ENCODE results near the gene NUP160.
"Not testable (repeated sequence)": the region's sequence is repeated elsewhere in the genome, so short reads cannot be mapped to it uniquely, and the experiment has no call there.

Gene NUP160

DNA sequence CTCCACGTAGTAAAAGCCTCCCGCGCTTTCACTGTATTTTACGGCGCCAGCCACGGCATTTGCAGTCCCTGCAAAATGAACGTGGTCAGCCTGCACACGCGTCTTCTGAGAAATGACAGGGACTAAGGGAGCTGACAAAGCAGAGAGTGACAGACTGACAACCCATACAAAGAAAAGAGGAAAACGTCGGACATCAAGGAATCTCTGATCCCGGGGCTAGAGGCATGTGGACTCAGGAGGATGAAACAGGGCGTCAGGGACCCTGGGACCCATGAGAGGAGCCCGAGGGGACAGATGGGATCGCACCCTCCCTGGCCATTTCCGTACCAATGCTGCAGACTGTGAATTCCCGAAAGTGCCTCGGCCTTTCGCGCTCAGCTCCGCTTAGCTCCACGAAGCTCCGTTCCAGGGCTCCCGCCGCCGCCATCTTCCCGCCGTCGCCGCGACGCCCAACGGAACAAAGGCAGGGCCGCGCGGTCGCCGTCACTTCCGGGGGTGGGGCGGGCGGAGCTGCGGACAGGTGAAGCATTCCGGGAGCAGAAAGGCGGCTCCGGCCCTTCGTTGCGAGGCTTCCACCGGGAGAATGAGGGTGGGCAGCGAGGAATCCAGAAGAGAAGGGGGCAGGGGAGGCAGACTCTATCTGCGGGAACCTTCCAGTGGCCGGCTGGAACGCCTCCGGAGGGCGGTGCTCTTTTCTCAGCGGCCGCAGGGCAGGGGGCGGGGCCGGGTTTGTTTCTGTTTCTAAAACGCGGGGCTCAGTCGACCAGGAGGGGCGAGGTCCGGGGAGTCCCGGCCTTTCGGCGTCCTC is at the start of gene NUP160:
Gene NUP160, minus strand, starts transcription at position 459 of the 808 bp plus-strand sequence. Its CDS starts 32 bp downstream, at position 427.
- peak; percentile 74 to 88 (median 84) for DNase-seq (ENCODE audit: low read depth in 4 of 4, low spot score in 1 of 4)

DNA sequence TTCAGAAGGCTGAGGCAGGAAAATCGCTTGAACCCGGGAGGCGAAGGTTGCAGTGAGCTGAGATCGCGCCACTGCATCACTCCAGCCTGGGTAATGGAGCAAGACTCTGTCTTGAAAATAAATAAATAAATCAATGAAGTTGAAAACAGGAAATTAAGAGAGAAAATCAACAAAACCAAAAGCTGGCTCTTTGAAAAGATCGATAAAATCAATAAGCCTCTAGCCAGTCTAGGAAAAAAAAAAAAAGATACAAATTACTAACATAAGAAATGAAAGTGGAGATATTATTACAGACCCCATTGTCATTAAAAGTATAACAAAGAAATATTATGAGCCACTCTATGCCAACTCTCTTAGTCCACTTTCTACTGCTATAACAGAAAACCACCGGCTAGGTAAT is 48.0 kb upstream of the NUP160 start:
- no peak for DNase-seq (ENCODE audit: low read depth in 4 of 4, low spot score in 1 of 4)

DNA sequence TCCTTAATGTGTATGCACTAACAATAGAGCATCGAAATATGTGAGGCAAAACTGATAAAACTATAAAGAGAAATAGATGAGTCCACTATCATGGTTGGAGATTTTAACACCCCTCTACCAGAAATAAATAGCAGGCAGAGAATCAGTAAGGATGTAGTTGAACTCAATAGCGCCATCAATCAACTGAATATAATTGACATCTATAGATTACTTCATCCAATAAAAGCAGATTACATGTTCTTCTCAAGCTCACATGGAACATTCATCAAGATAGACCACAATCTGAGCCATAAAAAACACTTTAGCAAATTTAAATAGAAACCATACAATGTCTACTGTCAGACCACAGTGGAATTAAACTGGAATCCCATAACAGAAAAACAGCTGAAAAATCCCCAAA is 46.9 kb upstream of the NUP160 start:
- no peak for DNase-seq (ENCODE audit: low read depth in 4 of 4, low spot score in 1 of 4)

- DNase-seq (ENCODE audit: low read depth in 4 of 4, low spot score in 1 of 4): not testable (repeated sequence)
Observed at GRCh38 chr11:47892546-47893276, 44.6 kb upstream of the NUP160 start.

DNA sequence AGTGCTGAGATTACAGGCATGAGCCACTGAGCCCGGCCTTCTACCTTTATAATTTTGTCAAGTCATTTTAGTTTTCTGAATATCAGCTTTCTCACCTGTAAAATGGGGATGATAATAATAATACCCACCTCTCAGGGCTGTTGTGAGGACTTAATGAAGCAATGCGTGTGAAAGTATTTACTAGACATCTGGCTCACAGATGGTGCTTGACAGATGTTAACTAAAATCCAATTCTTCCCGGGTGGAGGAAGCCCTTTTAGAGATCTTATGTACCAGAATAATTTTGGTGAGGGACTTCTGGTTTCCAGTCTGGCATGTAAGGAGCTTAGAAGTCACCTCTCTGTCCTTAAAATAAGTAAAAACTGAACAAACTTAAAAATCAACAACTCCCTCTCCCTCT is 43.7 kb upstream of the NUP160 start:
- DNase-seq (ENCODE audit: low read depth in 4 of 4, low spot score in 1 of 4): no peak

DNA sequence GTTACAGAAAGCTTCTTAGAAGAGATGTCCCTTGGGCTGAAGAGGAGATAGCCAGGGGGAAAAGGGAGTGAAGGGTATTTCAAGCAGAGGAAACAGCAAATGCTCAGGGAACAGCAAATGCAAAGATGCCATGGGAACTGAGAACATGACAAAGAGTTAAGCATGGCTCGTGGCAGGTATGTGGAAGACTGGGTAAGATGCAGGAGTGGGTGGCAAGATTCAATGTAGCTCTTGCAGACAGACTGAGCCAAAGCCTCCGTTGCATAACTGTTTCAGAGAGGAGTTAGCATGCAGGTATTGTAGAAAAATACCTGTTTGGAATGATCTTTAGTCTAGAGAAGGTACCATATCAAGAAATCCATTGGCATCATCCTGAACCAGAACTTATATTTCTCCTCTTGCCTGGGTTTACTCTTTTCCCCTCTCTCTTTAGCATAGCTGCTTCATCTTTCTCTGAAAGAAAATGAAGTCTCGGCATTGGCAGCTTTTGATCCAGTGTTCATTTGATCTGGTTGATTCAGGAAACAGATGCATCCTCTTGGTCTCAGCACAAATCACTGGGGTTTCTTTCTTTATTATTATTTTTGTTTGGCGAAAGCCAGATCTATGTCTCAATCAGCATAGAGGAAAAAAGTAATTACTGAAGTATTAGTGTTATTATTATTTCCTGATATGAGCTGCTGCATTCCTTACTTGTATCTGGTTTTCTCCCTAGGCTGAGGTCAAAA is 41.7 kb upstream of the NUP160 start:
- DNase-seq (ENCODE audit: low read depth in 4 of 4, low spot score in 1 of 4): no peak

DNA sequence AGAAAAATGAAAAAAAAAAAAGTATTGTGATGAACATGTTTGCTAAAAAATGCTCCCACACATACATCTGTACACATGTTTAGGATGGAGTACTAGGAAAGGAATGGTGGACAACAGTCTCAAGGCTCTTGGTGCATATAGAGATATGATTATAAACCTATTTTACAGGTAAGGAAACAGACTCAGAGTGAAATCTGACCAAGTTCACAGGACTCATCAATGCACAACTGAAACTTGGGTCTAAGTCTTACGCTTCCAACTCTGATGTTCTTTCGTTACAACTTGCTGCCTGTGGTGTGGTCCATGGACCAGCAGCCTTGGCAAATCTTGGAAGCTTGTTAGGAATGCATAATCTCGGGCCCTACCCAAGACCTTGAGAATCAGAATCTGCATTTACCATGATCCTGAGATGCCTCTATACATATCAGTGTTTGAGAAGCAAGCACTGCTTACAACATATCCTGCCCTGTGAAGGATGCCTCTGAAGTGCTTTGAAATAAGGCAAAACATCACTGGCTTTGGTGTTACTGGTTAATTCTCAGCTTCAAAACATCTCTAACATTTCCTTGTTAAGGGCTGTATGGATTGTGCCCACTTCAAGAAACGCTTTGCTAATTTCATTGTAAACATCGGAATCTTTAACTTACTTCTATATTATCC is 39.9 kb upstream of the NUP160 start:
- no peak for DNase-seq (ENCODE audit: low read depth in 4 of 4, low spot score in 1 of 4)

GRCh38 chr11:47886096-47886495 is 37.9 kb upstream of the NUP160 start:
- DNase-seq (ENCODE audit: low read depth in 4 of 4, low spot score in 1 of 4): no peak

DNA sequence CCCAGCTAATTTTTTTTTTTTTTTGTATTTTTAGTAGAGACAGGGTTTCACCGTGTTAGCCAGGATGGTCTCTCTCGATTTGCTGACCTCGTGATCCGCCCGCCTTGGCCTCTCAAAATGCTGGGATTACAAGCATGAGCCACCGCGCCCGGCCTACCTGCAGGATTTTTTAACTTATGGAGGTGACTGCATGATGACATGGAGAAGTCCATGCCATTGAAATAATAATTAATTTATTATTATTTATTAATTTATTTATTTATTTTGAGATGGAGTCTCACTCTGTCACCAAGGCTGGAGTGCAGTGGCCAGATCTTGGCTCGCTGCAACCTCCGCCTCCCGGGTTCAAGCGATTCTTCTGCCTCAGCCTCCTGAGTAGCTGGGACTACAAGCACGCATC is 34.3 kb upstream of the NUP160 start:
- DNase-seq (ENCODE audit: low read depth in 4 of 4, low spot score in 1 of 4): not testable (repeated sequence)

DNA sequence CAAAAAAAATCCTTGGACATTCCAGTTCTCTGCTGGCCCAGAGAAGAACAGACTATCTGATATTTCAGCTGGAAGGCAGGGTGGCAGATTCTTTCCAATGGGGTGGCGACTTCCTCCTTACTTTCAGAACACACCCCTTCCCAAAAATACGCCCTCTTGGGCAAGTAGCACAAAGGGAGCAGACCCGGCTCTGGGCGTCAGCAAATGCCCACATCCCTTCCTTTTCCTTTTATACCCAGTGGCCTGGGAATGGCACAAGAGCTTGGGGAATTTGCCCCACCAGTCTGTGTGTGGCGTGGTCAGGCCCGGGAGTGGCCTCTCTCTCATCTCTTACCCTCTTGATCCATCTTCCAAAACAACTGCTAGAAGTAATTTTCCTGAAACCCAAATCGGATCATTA is 33.0 kb upstream of the NUP160 start:
- DNase-seq (ENCODE audit: low read depth in 4 of 4, low spot score in 1 of 4): no peak

- DNase-seq (ENCODE audit: low read depth in 4 of 4, low spot score in 1 of 4): no peak
Observed at GRCh38 chr11:47879259-47880158, 31.4 kb upstream of the NUP160 start.

DNA sequence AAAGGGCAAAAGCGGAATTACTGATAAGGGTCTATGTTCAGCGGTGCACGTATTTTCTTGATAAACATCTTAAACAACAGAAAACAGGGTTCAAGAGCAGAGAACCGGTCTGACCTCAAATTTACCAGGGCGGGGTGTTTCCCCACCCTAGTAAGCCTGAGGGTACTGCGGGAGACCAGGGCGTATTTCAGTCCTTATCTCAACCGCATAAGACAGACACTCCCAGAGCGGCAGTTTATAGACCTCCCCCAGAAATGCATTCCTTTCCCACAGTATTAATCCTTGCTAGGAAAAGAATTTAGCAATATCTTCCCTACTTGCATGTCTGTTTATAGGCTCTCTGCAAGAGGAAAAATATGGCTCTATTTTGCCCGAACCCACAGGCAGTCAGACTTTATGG is 27.7 kb upstream of the NUP160 start:
- DNase-seq (ENCODE audit: low read depth in 4 of 4, low spot score in 1 of 4): not testable (repeated sequence)

DNA sequence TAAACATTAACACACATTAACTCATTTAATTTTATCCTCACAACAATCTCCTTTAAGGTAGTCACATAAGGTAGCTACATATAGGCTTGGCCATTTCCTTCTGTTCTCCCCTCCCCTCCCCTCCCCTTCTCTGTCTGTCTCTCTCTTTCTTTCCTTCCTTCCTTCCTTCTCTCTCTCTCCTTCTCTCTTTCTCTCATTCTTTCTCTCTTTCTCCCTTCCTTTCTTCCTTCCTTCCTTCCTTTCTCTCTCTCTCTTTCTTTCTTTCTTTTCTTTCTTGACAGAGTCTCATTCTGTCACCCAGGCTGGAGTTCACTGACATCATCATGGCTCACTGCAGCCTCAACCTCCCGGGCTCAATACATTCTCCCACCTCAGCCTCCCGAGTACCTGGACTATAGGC is 22.3 kb upstream of the NUP160 start:
- no peak for DNase-seq (ENCODE audit: low read depth in 4 of 4, low spot score in 1 of 4)

GRCh38 chr11:47869544-47870393 is 21.6 kb upstream of the NUP160 start:
- no peak for DNase-seq (ENCODE audit: low read depth in 4 of 4, low spot score in 1 of 4)

DNA sequence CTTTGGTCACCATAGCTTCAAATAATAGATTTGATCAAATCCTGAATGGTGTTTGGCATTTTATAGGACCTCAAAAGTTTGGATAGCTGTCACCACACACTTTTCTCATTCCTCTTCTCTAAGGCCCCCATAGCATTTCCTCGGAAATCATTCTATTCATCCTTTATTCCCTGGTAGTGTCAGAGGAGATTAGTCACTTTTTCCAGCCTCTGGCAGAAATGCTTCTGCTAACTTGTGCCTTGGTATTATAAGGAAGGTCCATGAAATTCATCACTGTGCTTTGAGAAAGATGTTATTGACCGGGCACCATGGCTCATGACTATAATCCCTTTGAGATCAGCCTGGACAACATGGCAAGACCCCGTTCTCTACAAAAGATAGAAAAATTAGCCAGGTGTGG is 19.7 kb upstream of the NUP160 start:
- DNase-seq (ENCODE audit: low read depth in 4 of 4, low spot score in 1 of 4): no peak

DNA sequence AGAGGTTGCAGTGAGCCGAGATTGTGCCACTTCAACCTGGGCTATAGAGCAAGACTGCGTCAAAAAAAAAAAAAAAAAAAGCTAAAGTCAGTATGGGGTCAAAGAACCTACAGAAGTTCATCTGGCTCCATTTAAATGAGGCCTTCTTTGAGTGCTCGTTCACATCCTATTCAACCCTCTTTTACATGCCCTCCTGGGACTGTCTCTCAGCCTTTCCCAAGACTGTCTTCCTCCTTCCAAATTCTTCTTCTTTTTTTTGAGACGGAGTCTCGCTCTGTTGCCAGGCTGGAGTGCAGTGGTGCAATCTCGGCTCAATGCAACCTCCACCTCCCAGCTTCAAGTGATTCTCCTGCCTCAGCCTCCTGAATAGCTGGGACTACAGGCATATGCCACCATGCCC is 18.7 kb upstream of the NUP160 start:
- not testable (repeated sequence) for DNase-seq (ENCODE audit: low read depth in 4 of 4, low spot score in 1 of 4)

DNA sequence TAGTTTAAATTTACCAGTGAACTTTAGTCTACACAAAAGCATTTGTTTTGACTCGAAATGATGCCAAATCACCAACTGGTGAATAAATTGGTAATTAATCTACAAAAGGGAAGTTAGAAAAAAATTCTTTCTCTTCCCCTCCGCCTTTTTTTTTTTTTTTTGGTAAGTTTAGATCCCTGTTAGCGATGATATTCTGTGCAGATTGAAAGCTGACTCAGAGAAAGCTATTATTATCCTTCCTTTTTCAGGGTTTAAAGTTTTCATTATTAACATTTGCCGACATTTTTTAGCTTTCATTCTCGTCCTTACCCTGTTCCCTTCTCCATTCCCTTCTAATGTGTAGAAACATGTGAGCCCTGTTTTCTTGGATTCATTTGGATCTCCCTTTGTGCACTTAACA is 16.8 kb upstream of the NUP160 start:
- DNase-seq (ENCODE audit: low read depth in 4 of 4, low spot score in 1 of 4): no peak

DNA sequence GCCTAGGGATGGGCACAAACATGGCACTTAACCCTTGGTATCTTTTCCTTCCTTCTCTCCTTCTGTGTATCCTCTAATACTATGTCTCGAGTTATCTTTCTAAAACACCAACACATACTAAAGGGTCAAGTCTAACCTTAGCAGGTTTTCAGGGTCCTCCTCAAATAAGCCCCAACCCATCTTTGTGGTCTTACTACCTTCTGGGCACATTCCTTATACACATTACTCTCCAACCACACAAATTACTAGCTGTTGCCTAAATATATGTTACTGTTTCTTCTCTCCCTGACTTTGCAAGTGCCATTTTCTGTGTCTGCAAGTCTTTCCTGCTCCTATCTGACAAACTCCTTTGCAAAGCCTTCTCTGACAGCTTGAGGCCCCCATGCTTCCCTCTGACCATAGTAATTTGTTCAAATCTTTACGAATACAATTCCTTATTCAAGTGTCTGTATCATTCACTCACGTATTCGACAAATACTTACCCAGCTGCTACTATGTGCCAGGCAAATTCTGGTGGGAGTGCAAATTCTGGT is 15.8 kb upstream of the NUP160 start:
- DNase-seq (ENCODE audit: low read depth in 4 of 4, low spot score in 1 of 4): no peak

All from stimulated activated CD4-positive, alpha-beta T cell treated with anti-CD3 and anti-CD28 coated beads, Interleukin-1b, Interleukin-23, amount 100 ng/mL, for 24 hours (primary cell).